Sigmoid colon (tissue), 4 donors: Measurements from ENCODE around the gene TSC2.

Experiments
- CTCF ChIP-seq, 4 experiments: fragments of 450-650 bp in 3 of 4; fragments of 200-600 bp in 1 of 4; IDR thresholded peaks; one replicate each; pipeline ENCODE4 v1.5.1; 2016 to 2019; ENCODE audit warnings: antibody characterized with exemption in 4 of 4, mild to moderate bottlenecking in 3 of 4, moderate library complexity in 2 of 4
- EP300 ChIP-seq, 4 donors: sonication (generic); formaldehyde crosslinking; IDR thresholded peaks; one replicate each; pipeline ENCODE4 v1.6.1; 2017; ENCODE audit warnings: antibody characterized with exemption in 4 of 4
- POLR2A ChIP-seq, 2 donors: fragments of 450-650 bp; IDR thresholded peaks; one replicate each; pipeline ENCODE4 v1.6.1; 2016; ENCODE audit warnings: antibody characterized with exemption in 2 of 2, mild to moderate bottlenecking in 2 of 2, moderate library complexity in 2 of 2

DNA sequence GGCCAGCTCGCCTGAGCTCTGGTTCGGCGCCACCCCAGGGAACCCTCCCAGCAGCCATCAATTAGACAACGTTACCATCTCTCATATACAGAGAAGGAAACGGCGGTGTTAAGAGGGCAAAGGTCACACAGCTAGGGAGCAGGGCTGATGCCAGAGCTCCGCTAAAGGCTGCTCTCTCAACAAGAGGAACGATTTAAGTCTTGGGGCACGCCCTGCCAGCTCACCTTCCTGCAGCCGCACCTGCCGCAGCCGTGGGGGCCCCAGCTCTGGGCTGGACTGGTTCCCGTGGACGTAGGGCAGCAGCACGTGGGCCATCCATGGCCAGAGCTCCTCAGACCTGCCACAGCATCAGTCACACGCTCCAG, 44.5 kb downstream of the TSC2 start:
- no peak for TF ChIP-seq POLR2A (IDR thresholded peaks at IDR 0.05)
- TF ChIP-seq CTCF (IDR thresholded peaks at IDR 0.05) = no peak
- no peak for TF ChIP-seq EP300 (IDR thresholded peaks at IDR 0.05)
